Activated naive CD8-positive, alpha-beta T cell treated with anti-CD3 and anti-CD28 coated beads, Interleukin-2, amount 10 ng/mL, durations not matched to agents 7 days and 5 days (primary cell): ENCODE results near the gene TRPM1. TPM values are rescaled to one million over a fixed set of nuclear protein-coding genes. Genes with fewer than 3 reads are reported as not detected.

Experiments
- ATAC-seq: fragments of 150-1000 bp; cut with Tn5 transposase; one replicate; pipeline ENCODE4 v1.10.0; 2021; ENCODE audit warnings: low read depth, moderate library complexity
- POLR2A ChIA-PET: fragments of 350-600 bp; sonication (Branson Sonifier 250); formaldehyde crosslinking; loops from one replicate; lab custom pipeline; 2021; ENCODE audit warnings: antibody characterized with exemption; lab: Charles Lee
- DNase-seq: peaks from one replicate; pipeline ENCODE4 v3.0.0; 2021
- H3K27ac Mint-ChIP-seq: one replicate; pipeline ENCODE4 v1.8.0; 2022; ENCODE audit warnings: mild to moderate bottlenecking, mixed read lengths
- H3K27me3 Mint-ChIP-seq: one replicate; pipeline ENCODE4 v1.8.0; 2022; ENCODE audit warnings: mild to moderate bottlenecking, moderate library complexity, mixed read lengths
- H3K36me3 Mint-ChIP-seq: one replicate; pipeline ENCODE4 v1.8.0; 2021; ENCODE audit warnings: mild to moderate bottlenecking, mixed read lengths
- H3K4me1 Mint-ChIP-seq: one replicate; pipeline ENCODE4 v1.8.0; 2021; ENCODE audit warnings: mixed read lengths
- H3K4me3 Mint-ChIP-seq: one replicate; pipeline ENCODE4 v1.8.0; 2022; ENCODE audit warnings: mild to moderate bottlenecking, moderate library complexity, mixed read lengths
- H3K9me3 Mint-ChIP-seq: one replicate; pipeline ENCODE4 v1.8.0; 2021; ENCODE audit warnings: mixed read lengths
- total RNA-seq, 2 experiments: library from RNA; stranded (reverse); gene quantifications; one replicate each; pipeline ENCODE4 v1.2.3, GENCODE V29; 2021

TRPM1 gene
- total RNA-seq, 2 experiments from 2014 or later = not detected

DNA sequence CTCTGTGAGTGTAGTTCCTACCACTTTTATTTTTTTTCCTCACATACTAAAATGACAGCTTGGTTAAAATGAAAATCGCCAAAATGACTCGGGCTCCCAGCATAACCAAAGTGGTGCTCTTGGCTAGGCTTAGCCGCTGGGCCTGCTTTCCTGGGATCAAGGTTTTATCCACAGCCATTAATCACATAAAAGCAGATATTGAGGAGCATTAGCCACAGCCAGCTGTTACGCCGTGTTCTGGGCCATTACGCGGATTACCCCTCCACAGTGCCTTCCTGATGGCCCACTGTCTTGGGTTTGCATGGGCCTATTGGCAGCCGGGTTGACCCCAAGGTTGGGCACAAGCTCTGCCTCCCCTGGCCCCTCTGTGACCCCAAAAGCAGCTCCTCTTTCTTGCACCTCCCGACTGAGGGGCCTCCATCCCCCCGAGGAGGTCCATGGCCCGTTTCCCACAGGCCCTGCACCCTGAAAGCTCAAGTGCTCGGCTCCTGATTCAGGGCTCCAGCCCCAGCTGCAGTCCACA lies 30.4 kb upstream of the TRPM1 start:
- no peaks in the 10 kb centered on the region for H3K4me1 Mint-ChIP-seq
- peaks cover 8% of the 10 kb centered on the region for H3K27me3 Mint-ChIP-seq
- H3K4me3 Mint-ChIP-seq = no peak overlapping the region
- DNase-seq (no peak), ATAC-seq (no peak)
- no peaks in the 10 kb centered on the region for H3K36me3 Mint-ChIP-seq
- no peak overlapping the region for H3K27ac Mint-ChIP-seq
- POLR2A ChIA-PET = no interaction called here
- peaks cover 2% of the 10 kb centered on the region for H3K9me3 Mint-ChIP-seq

- peaks cover 6% of the 10 kb centered on the region for H3K27me3 Mint-ChIP-seq
- H3K4me1 Mint-ChIP-seq = no peaks in the 10 kb centered on the region
- no peak for DNase-seq
- H3K4me3 Mint-ChIP-seq = no peak overlapping the region
- no peak overlapping the region for H3K27ac Mint-ChIP-seq
- peaks cover 2% of the 10 kb centered on the region for H3K9me3 Mint-ChIP-seq
- H3K36me3 Mint-ChIP-seq = no peaks in the 10 kb centered on the region
- no peak for ATAC-seq
- POLR2A ChIA-PET = no interaction called here
Observed at GRCh38 chr15:31130576-31131237, 29.2 kb upstream of the TRPM1 start.

- DNase-seq (no peak), ATAC-seq (no peak)
- no peaks in the 10 kb centered on the region for H3K36me3 Mint-ChIP-seq
- no peaks in the 10 kb centered on the region for H3K9me3 Mint-ChIP-seq
- peaks cover 6% of the 10 kb centered on the region for H3K27me3 Mint-ChIP-seq
- H3K27ac Mint-ChIP-seq = no peak overlapping the region
- POLR2A ChIA-PET = no interaction called here
- no peaks in the 10 kb centered on the region for H3K4me1 Mint-ChIP-seq
- H3K4me3 Mint-ChIP-seq = no peak overlapping the region
Observed at GRCh38 chr15:31129769-31130303, 28.3 kb upstream of the TRPM1 start.

DNA sequence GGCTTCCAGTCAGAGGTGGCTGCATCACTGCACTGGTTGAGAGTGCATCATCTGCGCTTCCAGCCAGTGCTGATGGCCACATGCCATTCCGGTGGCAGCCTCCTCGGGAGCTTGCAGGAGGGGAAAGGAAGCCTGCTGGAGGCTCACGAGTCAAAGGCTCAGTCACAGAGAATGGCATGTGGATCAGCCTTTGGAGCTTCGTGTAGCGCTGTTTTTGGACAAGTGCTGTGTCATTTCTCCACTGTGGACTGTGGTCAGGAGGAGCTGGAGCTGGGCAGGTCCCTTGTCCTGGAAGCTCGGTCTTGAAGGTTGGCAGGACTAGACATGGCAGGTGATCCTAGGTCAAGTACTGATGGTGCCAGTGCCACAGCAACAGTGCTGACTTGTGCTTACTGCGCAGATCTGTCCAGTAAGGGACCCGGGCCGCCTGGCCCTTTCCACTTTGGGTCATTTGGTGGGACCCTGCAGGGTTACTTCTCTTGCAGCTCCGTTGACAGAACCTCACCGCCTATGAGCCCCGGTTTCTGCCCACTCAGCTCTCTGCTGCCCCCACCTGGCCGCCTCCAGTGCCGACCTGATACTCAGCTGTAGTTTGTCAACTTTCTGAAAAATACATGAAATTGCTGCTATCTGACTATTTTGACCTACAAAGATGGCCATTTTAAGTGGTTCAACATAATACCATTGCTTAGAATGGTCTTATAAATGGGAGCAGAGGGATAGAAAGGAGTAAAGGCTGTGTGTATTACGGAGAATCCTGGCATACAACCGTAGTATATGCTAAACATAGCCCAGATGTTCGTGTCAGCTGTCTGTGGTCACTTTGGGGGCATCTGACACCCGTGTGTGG lies 27.6 kb upstream of the TRPM1 start:
- Mint-ChIP-seq H3K4me1 (no peaks in the 10 kb centered on the region), H3K4me3 (no peak overlapping the region), H3K27ac (no peak overlapping the region), H3K9me3 (no peaks in the 10 kb centered on the region), H3K27me3 (peaks cover 6% of the 10 kb centered on the region), H3K36me3 (no peaks in the 10 kb centered on the region)
- ATAC-seq (peak; percentile 91), DNase-seq (peak; percentile 88)
- POLR2A ChIA-PET = interaction anchor here (0.6 to 1.2 kb wide), 3 partner anchors 226 to 346 kb away, joined by 3 to 6 read pairs (median 3); partner anchors contain the start of gene FAN1

GRCh38 chr15:31128477-31128876 lies 27.0 kb upstream of the TRPM1 start:
- H3K27me3 Mint-ChIP-seq = peaks cover 6% of the 10 kb centered on the region
- H3K27ac Mint-ChIP-seq = no peak overlapping the region
- H3K36me3 Mint-ChIP-seq = no peaks in the 10 kb centered on the region
- H3K4me3 Mint-ChIP-seq = no peak overlapping the region
- POLR2A ChIA-PET = interaction anchor here (0.6 to 1.2 kb wide), 2 partner anchors 225 to 347 kb away, joined by 3 to 6 read pairs; partner anchors contain the start of gene FAN1
- no peaks in the 10 kb centered on the region for H3K4me1 Mint-ChIP-seq
- ATAC-seq (no peak), DNase-seq (no peak)
- no peaks in the 10 kb centered on the region for H3K9me3 Mint-ChIP-seq

- POLR2A ChIA-PET = no interaction called here
Observed at GRCh38 chr15:31127596-31128261, 26.2 kb upstream of the TRPM1 start.

DNA sequence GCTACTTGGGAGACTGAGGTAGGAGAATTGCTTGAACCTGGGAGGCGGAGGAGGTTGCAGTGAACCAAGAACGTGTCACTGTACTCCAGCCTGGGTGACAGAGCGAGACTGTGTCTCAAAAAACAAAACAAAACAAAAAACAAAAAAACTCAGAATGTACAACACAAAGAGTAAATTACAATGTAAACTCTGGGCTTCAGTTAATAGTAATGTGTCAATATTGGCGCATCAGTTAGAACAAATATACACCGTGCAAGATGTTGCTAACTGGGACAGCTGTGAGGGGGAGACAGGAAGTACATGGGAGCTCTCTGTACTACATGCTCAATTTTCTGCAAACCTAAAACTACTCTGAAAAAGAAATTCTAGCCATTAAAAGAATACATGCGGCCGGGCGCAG lies 23.5 kb upstream of the TRPM1 start:
- POLR2A ChIA-PET = interaction anchor here (0.6 kb wide), 1 partner anchor 8 kb away, joined by 4 read pairs; no protein-coding TSS in a partner anchor
- DNase-seq (no peak), ATAC-seq (no peak)

More at GRCh38 chr15:31127596-31128261, 26.2 kb upstream of the TRPM1 start:
- Mint-ChIP-seq H3K27ac (no peak overlapping the region), H3K4me1 (no peaks in the 10 kb centered on the region), H3K36me3 (no peaks in the 10 kb centered on the region), H3K27me3 (peaks cover 9% of the 10 kb centered on the region), H3K9me3 (no peaks in the 10 kb centered on the region), H3K4me3 (no peak overlapping the region)
- ATAC-seq (no peak), DNase-seq (no peak)

DNA sequence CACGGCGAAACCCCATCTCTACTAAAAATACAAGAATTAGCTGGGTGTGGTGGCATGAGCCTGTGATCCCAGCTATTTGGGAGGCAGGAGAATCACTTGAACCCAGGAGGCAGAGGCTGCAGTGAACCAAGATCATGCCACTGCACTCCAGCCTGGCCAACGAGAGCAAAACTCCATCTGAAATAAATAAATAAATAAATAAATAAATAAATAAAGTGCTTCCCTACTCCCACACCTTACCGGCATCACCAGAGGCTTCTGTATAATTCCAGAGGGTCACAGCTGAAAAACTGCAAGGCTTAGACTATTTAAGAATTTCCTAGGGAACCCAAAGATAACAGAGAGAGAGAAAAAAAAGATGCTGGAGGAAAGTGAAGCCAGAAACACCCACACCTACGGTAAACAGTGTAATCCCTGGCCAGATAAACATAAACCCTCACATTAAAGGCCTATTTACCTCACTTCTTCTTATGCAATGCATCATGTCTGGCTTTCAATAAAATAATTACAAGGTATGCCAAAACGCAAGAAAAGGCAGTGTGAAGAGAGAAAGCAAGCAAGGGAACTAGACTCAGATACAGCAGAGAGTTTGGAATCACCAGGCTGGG lies 15.0 kb upstream of the TRPM1 start:
- POLR2A ChIA-PET = interaction anchor here (0.6 kb wide), 1 partner anchor 29 kb away, joined by 3 read pairs; no protein-coding TSS in a partner anchor
- Mint-ChIP-seq H3K4me3 (no peak overlapping the region), H3K9me3 (peaks cover 5% of the 10 kb centered on the region), H3K27ac (no peak overlapping the region), H3K27me3 (peaks cover 7% of the 10 kb centered on the region), H3K36me3 (no peaks in the 10 kb centered on the region), H3K4me1 (no peaks in the 10 kb centered on the region)
- DNase-seq (no peak), ATAC-seq (no peak)

More for the DNA sequence above, 23.5 kb upstream of the TRPM1 start:
- Mint-ChIP-seq H3K36me3 (peaks cover 3% of the 10 kb centered on the region), H3K27ac (no peak overlapping the region), H3K27me3 (peaks cover 12% of the 10 kb centered on the region), H3K9me3 (peaks cover 7% of the 10 kb centered on the region), H3K4me3 (no peak overlapping the region), H3K4me1 (no peaks in the 10 kb centered on the region)

GRCh38 chr15:31111091-31111647 lies 9.6 kb upstream of the TRPM1 start:
- DNase-seq (no peak), ATAC-seq (no peak)
- Mint-ChIP-seq H3K4me1 (no peaks in the 10 kb centered on the region), H3K27me3 (peaks cover 2% of the 10 kb centered on the region), H3K4me3 (no peak overlapping the region), H3K27ac (no peak overlapping the region), H3K9me3 (peaks cover 5% of the 10 kb centered on the region), H3K36me3 (no peaks in the 10 kb centered on the region)
- POLR2A ChIA-PET = no interaction called here

DNA sequence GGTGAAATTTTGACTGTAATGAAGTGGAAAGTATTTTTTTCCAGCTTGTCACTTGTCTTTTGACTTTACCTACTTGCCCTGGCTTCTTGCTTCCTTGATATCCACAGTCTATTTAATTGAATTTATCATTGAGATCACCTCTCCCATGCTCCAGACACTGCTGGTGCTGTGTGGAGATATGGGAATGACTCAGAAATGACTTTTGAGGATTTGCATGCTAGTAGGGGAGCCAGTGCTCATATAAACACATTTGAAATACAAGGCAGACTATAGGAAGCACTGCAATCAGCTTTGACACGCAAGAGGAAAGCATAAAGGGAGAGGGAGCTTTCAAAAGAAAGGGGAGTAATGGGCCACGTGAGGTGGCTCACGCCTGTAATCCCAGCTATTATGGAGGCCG lies 7.3 kb upstream of the TRPM1 start:
- Mint-ChIP-seq H3K36me3 (no peaks in the 10 kb centered on the region), H3K4me1 (no peaks in the 10 kb centered on the region), H3K27me3 (peaks cover 2% of the 10 kb centered on the region), H3K27ac (no peak overlapping the region), H3K9me3 (no peaks in the 10 kb centered on the region), H3K4me3 (no peak overlapping the region)
- no peak for DNase-seq
- POLR2A ChIA-PET = no interaction called here
- no peak for ATAC-seq

- POLR2A ChIA-PET = no interaction called here
- no peak for ATAC-seq
- H3K4me3 Mint-ChIP-seq = no peak overlapping the region
- H3K27ac Mint-ChIP-seq = no peak overlapping the region
- no peaks in the 10 kb centered on the region for H3K36me3 Mint-ChIP-seq
- no peak for DNase-seq
- no peaks in the 10 kb centered on the region for H3K4me1 Mint-ChIP-seq
- H3K27me3 Mint-ChIP-seq = peaks cover 4% of the 10 kb centered on the region
- H3K9me3 Mint-ChIP-seq = no peaks in the 10 kb centered on the region
Observed at GRCh38 chr15:31106495-31107300, 5.2 kb upstream of the TRPM1 start.

GRCh38 chr15:31104003-31104402 lies 2.5 kb upstream of the TRPM1 start:
- peaks cover 1% of the 10 kb centered on the region for H3K4me1 Mint-ChIP-seq
- no peak overlapping the region for H3K27ac Mint-ChIP-seq
- no peaks in the 10 kb centered on the region for H3K9me3 Mint-ChIP-seq
- DNase-seq (no peak), ATAC-seq (no peak)
- H3K27me3 Mint-ChIP-seq = peaks cover 16% of the 10 kb centered on the region
- POLR2A ChIA-PET = no interaction called here
- H3K4me3 Mint-ChIP-seq = no peak overlapping the region
- no peaks in the 10 kb centered on the region for H3K36me3 Mint-ChIP-seq
